CMK (cell line): ENCODE results near the gene OR10W1.

ENCODE experiments used
- DNase-seq: peaks from one replicate; pipeline ENCODE4 v3.0.0-alpha.2; 2010; ENCODE audit warnings: low read depth

OR10W1 gene

GRCh38 chr11:58268142-58268541 lies at the start of gene OR10W1:
OR10W1 (minus strand) TSS chr11:58268260; CDS start chr11:58267858, 402 bp downstream.
- no peak for DNase-seq

- DNase-seq, result no peak
These were observed 48.1 kb upstream of the OR10W1 start for GRCh38 chr11:58316142-58316541.

DNA sequence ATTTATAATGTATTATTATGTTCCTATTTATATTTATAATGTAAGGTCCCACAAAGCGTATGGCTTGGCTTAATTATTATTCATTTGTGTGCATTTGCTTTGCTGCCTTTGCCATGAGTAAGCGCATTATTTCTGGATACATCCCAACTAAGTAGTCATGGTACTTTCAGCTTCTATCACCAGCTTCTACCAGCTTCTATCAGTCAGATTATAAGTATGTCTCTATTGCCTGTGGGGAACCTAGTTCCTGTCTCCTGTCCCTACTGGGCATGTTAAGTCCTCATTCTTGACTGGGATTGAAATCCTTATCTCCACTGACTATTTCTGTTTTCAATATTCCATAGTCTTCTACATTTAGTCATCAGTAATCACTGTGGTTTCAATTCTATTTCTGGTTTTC lies 33.5 kb upstream of the OR10W1 start:
- no peak for DNase-seq

- no peak for DNase-seq
These were observed 24.0 kb upstream of the OR10W1 start for GRCh38 chr11:58292017-58292416.

- DNase-seq, result no peak
These were observed 21.2 kb upstream of the OR10W1 start for GRCh38 chr11:58289266-58289665.

DNA sequence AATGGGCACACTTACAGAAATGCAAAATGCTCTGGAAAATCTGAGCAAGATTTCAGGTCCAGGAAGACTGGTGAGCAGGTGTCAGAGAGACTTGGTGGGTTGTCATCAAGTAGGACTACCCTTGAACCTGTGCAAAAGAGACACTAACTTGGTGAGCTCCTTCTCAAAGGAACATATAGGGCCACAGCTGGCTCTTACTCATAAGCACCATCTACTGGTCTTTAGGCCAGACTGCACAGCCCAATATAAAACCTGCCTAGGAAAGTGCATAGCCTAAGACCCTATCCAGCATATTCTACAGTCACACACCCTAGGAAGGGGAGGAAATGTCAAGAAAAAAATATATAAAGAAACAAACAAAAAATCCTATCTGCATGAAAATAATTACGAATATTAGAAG lies 18.2 kb upstream of the OR10W1 start:
- DNase-seq, result peak; percentile 4

DNA sequence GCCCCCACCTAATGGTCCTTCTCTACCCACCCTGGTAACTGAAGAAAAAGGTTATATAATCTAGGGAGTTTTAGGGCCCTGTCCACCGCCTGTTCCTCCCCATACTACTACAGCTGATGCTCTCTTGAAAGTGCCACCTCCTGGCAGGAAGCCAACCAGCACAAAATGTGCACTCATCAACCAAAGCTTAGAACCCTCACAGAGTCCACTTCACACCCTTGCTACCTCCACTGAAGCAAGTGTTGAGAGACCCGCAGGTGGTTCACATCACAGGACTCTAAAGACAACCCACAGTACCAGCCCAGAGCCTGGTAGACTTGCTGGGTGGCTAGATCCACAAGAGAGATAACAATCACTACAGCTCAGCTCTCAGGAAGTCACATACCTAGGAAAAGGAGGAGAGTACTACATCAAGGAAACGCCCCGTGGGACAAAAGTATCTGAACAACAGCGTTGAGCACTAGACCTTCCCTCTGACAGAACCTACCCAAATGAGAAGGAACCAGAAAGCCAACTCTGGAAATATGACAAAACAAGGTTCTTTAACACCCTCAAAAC lies 17.5 kb upstream of the OR10W1 start:
- no peak for DNase-seq

GRCh38 chr11:58276151-58276550 lies 8.1 kb upstream of the OR10W1 start:
- no peak for DNase-seq

- DNase-seq, result no peak
These were observed 6.9 kb upstream of the OR10W1 start for GRCh38 chr11:58275002-58275401.

DNA sequence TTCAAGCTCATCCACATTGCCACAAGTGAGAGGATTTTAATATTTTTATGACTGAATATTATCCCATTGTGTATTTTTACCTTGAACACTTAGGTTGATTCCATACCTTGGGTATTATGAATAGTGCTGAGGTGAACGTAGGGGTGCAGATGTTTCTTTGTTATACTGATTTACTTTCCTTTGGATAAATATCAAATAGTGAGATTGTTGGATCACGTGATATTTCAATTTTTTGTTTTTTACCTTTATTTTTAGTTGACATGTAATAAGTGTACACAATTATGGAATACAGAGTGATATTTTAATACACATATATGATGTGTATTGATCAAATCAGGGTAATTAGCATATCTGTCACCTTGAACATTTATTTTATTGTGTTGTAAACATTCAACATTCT lies 8.1 kb downstream of the OR10W1 start:
- no peak for DNase-seq

- no peak for DNase-seq
These were observed 13.1 kb downstream of the OR10W1 start for GRCh38 chr11:58254936-58255335.

- DNase-seq, result no peak
These were observed 24.1 kb downstream of the OR10W1 start for GRCh38 chr11:58243954-58244353.

- peak; percentile 29 for DNase-seq
These were observed 40.0 kb downstream of the OR10W1 start for GRCh38 chr11:58227956-58228615.

- DNase-seq, result no peak
These were observed 45.3 kb downstream of the OR10W1 start for GRCh38 chr11:58222721-58223120.
